GM12878 (cell line): Measurements from ENCODE around the gene TMEM232. TPM values are rescaled to one million over a fixed set of nuclear protein-coding genes. Genes with fewer than 3 reads are reported as not detected.

Source experiments
- ATAC-seq: fragments of 200-7000 bp; cut with Tn5 transposase; 3 replicates; pipeline ENCODE4 v1.9.1; 2020; ENCODE audit warnings: mild to moderate bottlenecking, moderate library complexity
- BruUV-seq: library from RNA; stranded (reverse); fragments of 400-500 nt; replicated peaks from 2 replicates; lab custom pipeline; 2021; lab: Mats Ljungman, UMichigan
- CTCF ChIA-PET: fragments of 300-600 bp; sonication (Branson Sonifier 250); formaldehyde crosslinking; extraction: SDS; loops from one replicate; lab custom pipeline; 2021; ENCODE audit warnings: inconsistent platforms; lab: Yijun Ruan, JAX
- POLR2A ChIA-PET: fragments of 350-600 bp; formaldehyde crosslinking; extraction: SDS; loops from one replicate; lab custom pipeline; 2021; ENCODE audit warnings: inconsistent platforms; lab: Charles Lee
- RAD21 ChIA-PET: fragments of 300-600 bp; sonication (Branson Sonifier 250); formaldehyde crosslinking; loops from one replicate; lab custom pipeline; 2023; ENCODE audit warnings: antibody characterized with exemption; ENCODE audit not compliant: unreplicated experiment; lab: Charles Lee
- SMC1A ChIA-PET: fragments of 300-600 bp; sonication (Branson Sonifier 250); formaldehyde crosslinking; loops from one replicate; lab custom pipeline; 2023; ENCODE audit not compliant: unreplicated experiment, uncharacterized antibody; lab: Charles Lee
- DNase-seq: peaks from one replicate; pipeline ENCODE4 v3.0.0-alpha.2; 2011; ENCODE audit warnings: low read depth, low spot score
- FAIRE-seq: peaks from 3 replicates; lab custom pipeline; 2011; peaks lifted over from hg19 to GRCh38; lab: Jason Lieb, UNC
- H2AFZ ChIP-seq: 2 replicates; pipeline ENCODE4 v1.6.0; 2011; ENCODE audit warnings: low read depth, low read length, control low read depth; ENCODE audit not compliant: control insufficient read depth
- H3K27ac ChIP-seq: 2 replicates; pipeline ENCODE4 v1.5.1; 2011; ENCODE audit warnings: control low read depth; ENCODE audit not compliant: control insufficient read depth, insufficient read depth
- H3K27me3 ChIP-seq, 2 experiments: replicated peaks in 1 of 2; 2 replicates each; pipeline versions ENCODE4 v1.6.0 to v1.6.1; 2011; ENCODE audit warnings: low read length in 1 of 2; ENCODE audit not compliant: control insufficient read depth in 2 of 2, insufficient read depth in 2 of 2
- H3K36me3 ChIP-seq, 2 experiments: 2 replicates each; pipeline ENCODE4 v1.5.1; 2011; ENCODE audit warnings: low read length in 1 of 2; ENCODE audit not compliant: control insufficient read depth in 2 of 2, insufficient read depth in 2 of 2
- H3K4me1 ChIP-seq: 2 replicates; pipeline ENCODE4 v1.6.1; 2011; ENCODE audit warnings: mild to moderate bottlenecking, low read length, moderate library complexity, mixed read lengths; ENCODE audit not compliant: control insufficient read depth, insufficient read depth
- H3K4me2 ChIP-seq: 2 replicates; pipeline ENCODE4 v1.6.0; 2011; ENCODE audit warnings: control low read depth; ENCODE audit not compliant: control insufficient read depth, insufficient read depth
- H3K4me3 ChIP-seq: fragments of 200-600 bp; sonication (generic); 2 replicates; pipeline ENCODE4 v1.5.1; 2016
- H3K79me2 ChIP-seq: 2 replicates; pipeline ENCODE4 v1.6.0; 2011; ENCODE audit warnings: low read length; ENCODE audit not compliant: control insufficient read depth, insufficient read depth
- H3K9ac ChIP-seq: 2 replicates; pipeline ENCODE4 v1.8.0; 2011; ENCODE audit warnings: low read length, control low read depth, mixed read lengths; ENCODE audit not compliant: control insufficient read depth, insufficient read depth
- H3K9me3 ChIP-seq: replicated peaks from 3 replicates; pipeline ENCODE4 v1.5.1; 2011; ENCODE audit warnings: mild to moderate bottlenecking, low read length; ENCODE audit not compliant: control insufficient read depth, insufficient read depth
- H4K20me1 ChIP-seq: 2 replicates; pipeline ENCODE4 v1.6.0; 2011; ENCODE audit not compliant: control insufficient read depth, insufficient read depth
- BHLHE40 ChIP-seq, 2 experiments: fragments of 450-650 bp in 1 of 2; IDR thresholded peaks; 2 replicates each; pipeline ENCODE4 v1.6.1; 2011 to 2017; ENCODE audit warnings: low read depth in 2 of 2, borderline replicate concordance in 1 of 2, improper control_type of control experiment in 1 of 2, low read length in 1 of 2, mild to moderate bottlenecking in 1 of 2
- CBFB ChIP-seq: IDR thresholded peaks from 2 replicates; pipeline ENCODE4 v1.6.1; 2016; ENCODE audit warnings: antibody characterized with exemption, low read depth
- CBX3 ChIP-seq: fragments of 200-600 bp; sonication (generic); IDR thresholded peaks from 2 replicates; pipeline ENCODE4 v1.6.1; 2016; ENCODE audit warnings: low read depth, borderline replicate concordance
- E4F1 ChIP-seq: fragments of 450-650 bp; IDR thresholded peaks from 2 replicates; pipeline ENCODE4 v1.6.1; 2018; ENCODE audit warnings: borderline replicate concordance, mild to moderate bottlenecking; ENCODE audit not compliant: partially characterized antibody
- EZH2 ChIP-seq: IDR thresholded peaks from 2 replicates; pipeline ENCODE4 v1.6.1; 2012; ENCODE audit warnings: low read depth, mild to moderate bottlenecking, control low read depth, inconsistent platforms, low read length, borderline replicate concordance; ENCODE audit not compliant: control insufficient read depth
- KAT2A ChIP-seq: conservative IDR thresholded peaks from 2 replicates; pipeline ENCODE4 v1.6.1; 2011; ENCODE audit warnings: low read depth, low read length; ENCODE audit not compliant: control insufficient read depth
- KDM1A ChIP-seq: fragments of 200-600 bp; sonication (generic); IDR thresholded peaks from 2 replicates; pipeline ENCODE4 v1.6.1; 2016; ENCODE audit warnings: borderline replicate concordance
- LARP7 ChIP-seq: fragments of 450-650 bp; IDR thresholded peaks from 2 replicates; pipeline ENCODE4 v1.6.1; 2017; ENCODE audit warnings: mild to moderate bottlenecking
- NBN ChIP-seq: fragments of 450-650 bp; IDR thresholded peaks from 2 replicates; pipeline ENCODE4 v1.6.1; 2016
- POLR2AphosphoS5 ChIP-seq: IDR thresholded peaks from 2 replicates; pipeline ENCODE4 v1.6.1; 2011; ENCODE audit warnings: mild to moderate bottlenecking, low read length, inconsistent platforms
- RAD21 ChIP-seq: IDR thresholded peaks from 2 replicates; pipeline ENCODE4 v1.6.1; 2011; ENCODE audit warnings: mild to moderate bottlenecking, low read depth, low read length, moderate library complexity; ENCODE audit not compliant: insufficient read depth
- SKIL ChIP-seq: fragments of 450-650 bp; IDR thresholded peaks from 2 replicates; pipeline ENCODE4 v1.6.1; 2017; ENCODE audit warnings: mild to moderate bottlenecking, low read depth, inconsistent platforms; ENCODE audit not compliant: poor library complexity, severe bottlenecking
- SMC3 ChIP-seq: IDR thresholded peaks from 2 replicates; pipeline ENCODE4 v1.6.1; 2011; ENCODE audit warnings: low read length, improper control_type of control experiment, borderline replicate concordance
- SP1 ChIP-seq: IDR thresholded peaks from one replicate; pipeline ENCODE4 v1.6.1; 2011; ENCODE audit warnings: low read depth, low read length
- SREBF2 ChIP-seq: IDR thresholded peaks from 2 replicates; pipeline ENCODE4 v1.6.1; 2012; ENCODE audit warnings: mild to moderate bottlenecking, low read length
- SUZ12 ChIP-seq: fragments of 200-600 bp; sonication (generic); IDR thresholded peaks from one replicate; pipeline ENCODE4 v1.6.1; 2018; ENCODE audit warnings: antibody characterized with exemption, mild to moderate bottlenecking; ENCODE audit not compliant: unreplicated experiment
- ZBED1 ChIP-seq: IDR thresholded peaks from 2 replicates; pipeline ENCODE4 v1.6.1; 2016; ENCODE audit warnings: borderline replicate concordance
- WGBS: methylation state at CpG from one replicate; pipeline ENCODE4 v1.1.6; 2016; ENCODE audit warnings: low lambda C conversion rate; ENCODE audit not compliant: insufficient replicate concordance, insufficient coverage; ENCODE audit errors: missing lambda C conversion rate; 5-methylcytosine and 5-hydroxymethylcytosine counted together
- in situ Hi-C: fragments of 300-500 bp; cut with MboI; formaldehyde crosslinking; loops from 9 replicates; pipeline ENCODE4 v1.14.3; 2018; ENCODE audit warnings: mixed read lengths
- intact Hi-C: fragments of 100-400 bp; cut with micrococcal nuclease; formaldehyde crosslinking; loops from one replicate; pipeline ENCODE4 v1.14.2; 2022; ENCODE audit not compliant: unreplicated experiment
- polyA plus RNA-seq, 11 experiments: library from polyadenylated mRNA; depleted of rRNA in 4 of 11; unstranded in 6 of 11; stranded (reverse) in 5 of 11; fragments of >200 nt; fragmentation: Nextera tagmentation in 4 of 11; fragmentation: Illumina TruSeq in 1 of 11; extraction: Ambion mirVana in 4 of 11; extraction: Trizol in 1 of 11; gene quantifications; 1 replicate in 1 of 11; 2 replicates in 10 of 11; pipeline versions ENCODE4 v1.2.1 to v1.2.3, GENCODE V29; 2011 to 2016; ENCODE audit warnings: inconsistent platforms in 2 of 11, missing spikeins in 2 of 11, low read depth in 1 of 11
- total RNA-seq, 4 experiments: library from RNA; depleted of rRNA in 3 of 4; stranded (reverse); fragments of >200 nt in 3 of 4; fragmentation: Illumina TruSeq in 1 of 4; extraction: Trizol in 1 of 4; gene quantifications; 2 replicates each; pipeline versions ENCODE4 v1.2.1 to v1.2.3, GENCODE V29; 2013 to 2021
- TF ChIP-seq, protein P1 (sequence below), 3 experiments: IDR thresholded peaks in 2 of 3; conservative IDR thresholded peaks in 1 of 3; 2 replicates each; pipeline ENCODE4 v1.5.1; 2011; ENCODE audit warnings: low read depth in 3 of 3, low read length in 3 of 3, mild to moderate bottlenecking in 3 of 3, control low read depth in 2 of 3, moderate library complexity in 2 of 3, inconsistent platforms in 1 of 3, mixed read lengths in 1 of 3; ENCODE audit not compliant: control insufficient read depth in 2 of 3, insufficient read depth in 1 of 3; ENCODE audit errors: extremely low read depth in 1 of 3

TMEM232 gene
- total and polyA plus RNA-seq, 10 of the 15 experiments (the other 5 are each of a cell fraction or from before 2014, with no cell fraction given) = 0.29 to 1.3 (median 0.91) TPM

DNA sequence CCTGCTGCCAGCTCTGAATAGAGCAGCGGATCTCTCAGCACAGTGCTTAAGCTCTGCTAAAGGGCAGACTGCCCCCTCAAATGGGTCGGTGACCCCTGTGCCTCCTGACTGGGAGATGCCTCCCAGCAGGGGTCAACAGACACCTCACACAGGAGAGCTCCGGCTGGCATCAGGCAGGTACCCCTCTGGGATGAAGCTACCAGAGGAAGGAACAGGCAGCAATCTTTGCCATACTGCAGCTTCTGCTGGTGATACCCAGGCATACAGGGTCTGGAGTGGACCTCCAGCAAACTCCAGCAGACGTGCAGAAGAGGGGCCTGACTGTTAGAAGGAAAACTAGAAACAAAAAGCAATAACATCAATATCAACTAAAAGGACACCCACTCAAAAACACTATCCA is 131.6 kb downstream of the TMEM232 start (continued):
- TF ChIP-seq BHLHE40 (IDR thresholded peaks at IDR 0.05; ENCODE audit: borderline replicate concordance in 1 of 2, low read depth in 2 of 2, low read length in 1 of 2) = no peak
- no peak for TF ChIP-seq POLR2AphosphoS5
- TF ChIP-seq ZBED1 = no peak

- ChIA-PET POLR2A (no interaction called here), CTCF (no interaction called here), RAD21 (interaction anchor here (1.0 kb wide), 1 partner anchor 28 kb away, joined by 3 read pairs; no protein-coding TSS in a partner anchor), SMC1A (no interaction called here)
- 0% methylated on average over 2 of the region's 2 CpGs for WGBS
- peak; percentile 80 for ATAC-seq
- BruUV-seq = no TSS peak
- Histone ChIP-seq H4K20me1 (no peaks in the 10 kb centered on the region), H3K9me3 (no peaks in the 10 kb centered on the region), H3K79me2 (no peaks in the 10 kb centered on the region), H3K9ac (no peak overlapping the region), H3K36me3 (no peaks in the 10 kb centered on the region), H3K4me2 (no peak overlapping the region), H3K27me3 (no peaks in the 10 kb centered on the region), H3K4me3 (no peak overlapping the region), H3K27ac (no peak overlapping the region), H3K4me1 (no peaks in the 10 kb centered on the region), H2AFZ (no peak overlapping the region)
- DNase-seq = no peak
- intact Hi-C loops = no loop called here
- FAIRE-seq = peak; percentile 72
- in situ Hi-C loops = no loop called here
- TF ChIP-seq, protein P1, sequence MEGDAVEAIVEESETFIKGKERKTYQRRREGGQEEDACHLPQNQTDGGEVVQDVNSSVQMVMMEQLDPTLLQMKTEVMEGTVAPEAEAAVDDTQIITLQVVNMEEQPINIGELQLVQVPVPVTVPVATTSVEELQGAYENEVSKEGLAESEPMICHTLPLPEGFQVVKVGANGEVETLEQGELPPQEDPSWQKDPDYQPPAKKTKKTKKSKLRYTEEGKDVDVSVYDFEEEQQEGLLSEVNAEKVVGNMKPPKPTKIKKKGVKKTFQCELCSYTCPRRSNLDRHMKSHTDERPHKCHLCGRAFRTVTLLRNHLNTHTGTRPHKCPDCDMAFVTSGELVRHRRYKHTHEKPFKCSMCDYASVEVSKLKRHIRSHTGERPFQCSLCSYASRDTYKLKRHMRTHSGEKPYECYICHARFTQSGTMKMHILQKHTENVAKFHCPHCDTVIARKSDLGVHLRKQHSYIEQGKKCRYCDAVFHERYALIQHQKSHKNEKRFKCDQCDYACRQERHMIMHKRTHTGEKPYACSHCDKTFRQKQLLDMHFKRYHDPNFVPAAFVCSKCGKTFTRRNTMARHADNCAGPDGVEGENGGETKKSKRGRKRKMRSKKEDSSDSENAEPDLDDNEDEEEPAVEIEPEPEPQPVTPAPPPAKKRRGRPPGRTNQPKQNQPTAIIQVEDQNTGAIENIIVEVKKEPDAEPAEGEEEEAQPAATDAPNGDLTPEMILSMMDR (IDR thresholded peaks at IDR 0.05 in 2 of 3, conservative IDR thresholded peaks at IDR 0.05 in 1 of 3; ENCODE audit: control insufficient read depth in 2 of 3, extremely low read depth in 1 of 3, insufficient read depth in 1 of 3, low read depth in 3 of 3, low read length in 3 of 3) = peak in 2 of 3 experiments; percentile 38 to 54; a peak in 3 of 6 replicates
- no peak for TF ChIP-seq E4F1
- TF ChIP-seq RAD21 = peak; percentile 41
- no peak for TF ChIP-seq SREBF2
- no peak for TF ChIP-seq CBFB
- no peak for TF ChIP-seq SP1
- no peak for TF ChIP-seq SUZ12
- no peak for TF ChIP-seq KAT2A
- TF ChIP-seq LARP7 = no peak
- TF ChIP-seq CBX3 = no peak
- TF ChIP-seq KDM1A = no peak
- no peak for TF ChIP-seq NBN
- peak; percentile 44; the same call in 1 of the 2 replicates for TF ChIP-seq SMC3
- TF ChIP-seq SKIL = no peak
- TF ChIP-seq EZH2 = no peak
These were observed 136.3 kb downstream of the TMEM232 start for GRCh38 chr5:110590187-110590586.
